ENCODE results near the gene LIPA.

GRCh38 chr10:89182894-89183293 is 68.7 kb downstream of the LIPA start:
- TF ChIP-seq, protein P1, sequence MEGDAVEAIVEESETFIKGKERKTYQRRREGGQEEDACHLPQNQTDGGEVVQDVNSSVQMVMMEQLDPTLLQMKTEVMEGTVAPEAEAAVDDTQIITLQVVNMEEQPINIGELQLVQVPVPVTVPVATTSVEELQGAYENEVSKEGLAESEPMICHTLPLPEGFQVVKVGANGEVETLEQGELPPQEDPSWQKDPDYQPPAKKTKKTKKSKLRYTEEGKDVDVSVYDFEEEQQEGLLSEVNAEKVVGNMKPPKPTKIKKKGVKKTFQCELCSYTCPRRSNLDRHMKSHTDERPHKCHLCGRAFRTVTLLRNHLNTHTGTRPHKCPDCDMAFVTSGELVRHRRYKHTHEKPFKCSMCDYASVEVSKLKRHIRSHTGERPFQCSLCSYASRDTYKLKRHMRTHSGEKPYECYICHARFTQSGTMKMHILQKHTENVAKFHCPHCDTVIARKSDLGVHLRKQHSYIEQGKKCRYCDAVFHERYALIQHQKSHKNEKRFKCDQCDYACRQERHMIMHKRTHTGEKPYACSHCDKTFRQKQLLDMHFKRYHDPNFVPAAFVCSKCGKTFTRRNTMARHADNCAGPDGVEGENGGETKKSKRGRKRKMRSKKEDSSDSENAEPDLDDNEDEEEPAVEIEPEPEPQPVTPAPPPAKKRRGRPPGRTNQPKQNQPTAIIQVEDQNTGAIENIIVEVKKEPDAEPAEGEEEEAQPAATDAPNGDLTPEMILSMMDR (conservative IDR thresholded peaks at IDR 0.05; ENCODE audit: low read length) = no peak
- no peak for TF ChIP-seq EZH2phosphoT487 (IDR thresholded peaks at IDR 0.05; ENCODE audit: borderline replicate concordance, low read depth, low read length)
